Measurements from ENCODE around the gene DVL2.

Gene DVL2

GRCh38 chr17:7263801-7264078 lies 29.4 kb upstream of the DVL2 start:
- no peak for TF ChIP-seq POLR2AphosphoS5 (IDR thresholded peaks at IDR 0.05; ENCODE audit: low read depth, low read length)
- TF ChIP-seq FOXP2 (optimal IDR thresholded peaks at IDR 0.05; ENCODE audit: borderline replicate concordance, extremely low read depth, extremely low read length, insufficient read depth) = peak; percentile 3

GRCh38 chr17:7262935-7263800 lies 28.9 kb upstream of the DVL2 start:
- no peak for TF ChIP-seq REST (IDR thresholded peaks at IDR 0.05; ENCODE audit: insufficient read depth in 1 of 2, low read depth in 2 of 2, low read length in 2 of 2)
- peak; percentile 44; the same call in 1 of the 2 replicates for TF ChIP-seq TAF1 (IDR thresholded peaks at IDR 0.05; ENCODE audit: borderline replicate concordance, insufficient read depth, low read length)
- TF ChIP-seq POLR2AphosphoS5 (IDR thresholded peaks at IDR 0.05; ENCODE audit: low read depth, low read length) = no peak; the same call in 1 of the 2 replicates
- TF ChIP-seq FOXP2 (optimal IDR thresholded peaks at IDR 0.05; ENCODE audit: borderline replicate concordance, extremely low read depth, extremely low read length, insufficient read depth) = peak; percentile 12
- 0 out of 2 replicates have a peak, but pooled peaks have one; percentile 60 for TF ChIP-seq SIN3A (IDR thresholded peaks at IDR 0.05; ENCODE audit: borderline replicate concordance, insufficient read depth, low read length)

- TF ChIP-seq FOXP2 (optimal IDR thresholded peaks at IDR 0.05; ENCODE audit: borderline replicate concordance, extremely low read depth, extremely low read length, insufficient read depth) (no peak), POLR2AphosphoS5 (IDR thresholded peaks at IDR 0.05; ENCODE audit: low read depth, low read length) (no peak), TAF1 (IDR thresholded peaks at IDR 0.05; ENCODE audit: borderline replicate concordance, insufficient read depth, low read length) (no peak), REST (IDR thresholded peaks at IDR 0.05; ENCODE audit: insufficient read depth in 1 of 2, low read depth in 2 of 2, low read length in 2 of 2) (no peak), SIN3A (IDR thresholded peaks at IDR 0.05; ENCODE audit: borderline replicate concordance, insufficient read depth, low read length) (no peak)
Measured at GRCh38 chr17:7262192-7262934, 28.0 kb upstream of the DVL2 start, which contains the start of gene CLDN7. Gene CLDN7 (minus strand): TSS chr17:7262478. CDS start chr17:7262043, 435 bp downstream.

GRCh38 chr17:7261379-7262191 lies 27.3 kb upstream of the DVL2 start:
- TF ChIP-seq REST (IDR thresholded peaks at IDR 0.05; ENCODE audit: insufficient read depth in 1 of 2, low read depth in 2 of 2, low read length in 2 of 2) (no peak), SIN3A (IDR thresholded peaks at IDR 0.05; ENCODE audit: borderline replicate concordance, insufficient read depth, low read length) (no peak), POLR2AphosphoS5 (IDR thresholded peaks at IDR 0.05; ENCODE audit: low read depth, low read length) (no peak), TAF1 (IDR thresholded peaks at IDR 0.05; ENCODE audit: borderline replicate concordance, insufficient read depth, low read length) (no peak), FOXP2 (optimal IDR thresholded peaks at IDR 0.05; ENCODE audit: borderline replicate concordance, extremely low read depth, extremely low read length, insufficient read depth) (no peak)

Measured in PFSK-1 (cell line).